ENCODE data around the gene P2RX3.

DNA sequence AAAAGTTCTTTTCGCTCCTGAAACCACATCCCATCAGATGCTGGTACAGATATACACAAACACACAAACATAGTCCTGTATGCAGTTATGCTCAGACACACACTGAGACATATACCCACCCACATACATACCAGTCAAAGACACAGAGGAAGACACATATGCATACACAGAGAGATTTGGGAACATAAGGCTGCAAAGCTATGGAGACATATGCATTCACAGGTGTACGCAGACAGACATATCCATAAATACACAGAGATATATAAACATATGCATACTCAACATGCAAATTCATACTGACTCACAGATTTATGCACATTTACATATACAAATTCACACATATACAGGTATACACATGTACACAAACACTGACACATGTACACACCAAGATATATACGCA, 36.8 kb downstream of the P2RX3 start:
- no peak for TF ChIP-seq POLR2AphosphoS5 (IDR thresholded peaks at IDR 0.05; ENCODE audit: low read depth)
- no peak for TF ChIP-seq JUNB (IDR thresholded peaks at IDR 0.05; ENCODE audit: unreplicated experiment)
- TF ChIP-seq CTCF (conservative IDR thresholded peaks at IDR 0.05; ENCODE audit: low read depth in 2 of 2), result no peak
- no peak for TF ChIP-seq EZH2 (IDR thresholded peaks at IDR 0.05; ENCODE audit: low read depth, unreplicated experiment)
- TF ChIP-seq ETS1 (IDR thresholded peaks at IDR 0.05), result no peak
- TF ChIP-seq, protein P1, sequence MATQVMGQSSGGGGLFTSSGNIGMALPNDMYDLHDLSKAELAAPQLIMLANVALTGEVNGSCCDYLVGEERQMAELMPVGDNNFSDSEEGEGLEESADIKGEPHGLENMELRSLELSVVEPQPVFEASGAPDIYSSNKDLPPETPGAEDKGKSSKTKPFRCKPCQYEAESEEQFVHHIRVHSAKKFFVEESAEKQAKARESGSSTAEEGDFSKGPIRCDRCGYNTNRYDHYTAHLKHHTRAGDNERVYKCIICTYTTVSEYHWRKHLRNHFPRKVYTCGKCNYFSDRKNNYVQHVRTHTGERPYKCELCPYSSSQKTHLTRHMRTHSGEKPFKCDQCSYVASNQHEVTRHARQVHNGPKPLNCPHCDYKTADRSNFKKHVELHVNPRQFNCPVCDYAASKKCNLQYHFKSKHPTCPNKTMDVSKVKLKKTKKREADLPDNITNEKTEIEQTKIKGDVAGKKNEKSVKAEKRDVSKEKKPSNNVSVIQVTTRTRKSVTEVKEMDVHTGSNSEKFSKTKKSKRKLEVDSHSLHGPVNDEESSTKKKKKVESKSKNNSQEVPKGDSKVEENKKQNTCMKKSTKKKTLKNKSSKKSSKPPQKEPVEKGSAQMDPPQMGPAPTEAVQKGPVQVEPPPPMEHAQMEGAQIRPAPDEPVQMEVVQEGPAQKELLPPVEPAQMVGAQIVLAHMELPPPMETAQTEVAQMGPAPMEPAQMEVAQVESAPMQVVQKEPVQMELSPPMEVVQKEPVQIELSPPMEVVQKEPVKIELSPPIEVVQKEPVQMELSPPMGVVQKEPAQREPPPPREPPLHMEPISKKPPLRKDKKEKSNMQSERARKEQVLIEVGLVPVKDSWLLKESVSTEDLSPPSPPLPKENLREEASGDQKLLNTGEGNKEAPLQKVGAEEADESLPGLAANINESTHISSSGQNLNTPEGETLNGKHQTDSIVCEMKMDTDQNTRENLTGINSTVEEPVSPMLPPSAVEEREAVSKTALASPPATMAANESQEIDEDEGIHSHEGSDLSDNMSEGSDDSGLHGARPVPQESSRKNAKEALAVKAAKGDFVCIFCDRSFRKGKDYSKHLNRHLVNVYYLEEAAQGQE (IDR thresholded peaks at IDR 0.05; ENCODE audit: unreplicated experiment), result no peak
- no peak for TF ChIP-seq ZNF114 (CRISPR knock-in tag; IDR thresholded peaks at IDR 0.05)
- no peak for TF ChIP-seq CREB1 (CRISPR knock-in tag; IDR thresholded peaks at IDR 0.05; ENCODE audit: low read depth)
